Coronary artery (tissue), 2 donors: ENCODE data around the gene TRIM24.
"Not testable (repeated sequence)": the region's sequence is repeated elsewhere in the genome, so short reads cannot be mapped to it uniquely, and the experiment has no call there.

Source experiments
- DNase-seq: peaks from one replicate; pipeline ENCODE4 v3.0.0-alpha.2; 2017; ENCODE audit warnings: low spot score
- H3K27ac ChIP-seq, 2 donors: fragments of 200-600 bp; sonication (generic); one replicate each; pipeline ENCODE4 v1.5.1; 2016 to 2019
- H3K4me3 ChIP-seq: fragments of 200-600 bp; sonication (generic); 2 replicates; pipeline ENCODE4 v1.5.1; 2016; ENCODE audit warnings: mild to moderate bottlenecking, moderate library complexity
- TF ChIP-seq, protein P1 (sequence below): fragments of 200-600 bp; sonication (generic); IDR thresholded peaks from one replicate; pipeline ENCODE4 v1.5.1; 2019; ENCODE audit warnings: antibody characterized with exemption

Gene TRIM24

DNA sequence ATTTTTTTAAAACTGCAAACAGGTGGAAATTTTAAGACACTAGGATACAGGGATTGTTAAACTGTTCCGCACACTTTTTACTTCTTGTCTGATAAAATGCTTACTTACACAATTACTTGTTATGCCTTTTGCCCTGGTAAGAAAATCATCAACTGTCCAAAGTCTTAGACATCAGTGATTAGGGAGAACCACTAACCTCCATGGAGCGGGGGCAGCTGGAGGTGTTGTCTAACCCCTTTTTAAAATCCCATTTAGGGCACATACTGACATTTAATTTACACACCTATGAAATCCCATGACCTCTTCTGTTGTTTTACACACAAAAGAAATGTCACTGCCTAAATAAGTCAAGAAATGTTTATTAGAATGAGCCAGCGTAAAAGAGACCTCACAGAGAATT lies 65.7 kb downstream of the TRIM24 start:
- Histone ChIP-seq H3K4me3 (no peak overlapping the region), H3K27ac (no peak overlapping the region)
- DNase-seq: no peak
- TF ChIP-seq, protein P1, sequence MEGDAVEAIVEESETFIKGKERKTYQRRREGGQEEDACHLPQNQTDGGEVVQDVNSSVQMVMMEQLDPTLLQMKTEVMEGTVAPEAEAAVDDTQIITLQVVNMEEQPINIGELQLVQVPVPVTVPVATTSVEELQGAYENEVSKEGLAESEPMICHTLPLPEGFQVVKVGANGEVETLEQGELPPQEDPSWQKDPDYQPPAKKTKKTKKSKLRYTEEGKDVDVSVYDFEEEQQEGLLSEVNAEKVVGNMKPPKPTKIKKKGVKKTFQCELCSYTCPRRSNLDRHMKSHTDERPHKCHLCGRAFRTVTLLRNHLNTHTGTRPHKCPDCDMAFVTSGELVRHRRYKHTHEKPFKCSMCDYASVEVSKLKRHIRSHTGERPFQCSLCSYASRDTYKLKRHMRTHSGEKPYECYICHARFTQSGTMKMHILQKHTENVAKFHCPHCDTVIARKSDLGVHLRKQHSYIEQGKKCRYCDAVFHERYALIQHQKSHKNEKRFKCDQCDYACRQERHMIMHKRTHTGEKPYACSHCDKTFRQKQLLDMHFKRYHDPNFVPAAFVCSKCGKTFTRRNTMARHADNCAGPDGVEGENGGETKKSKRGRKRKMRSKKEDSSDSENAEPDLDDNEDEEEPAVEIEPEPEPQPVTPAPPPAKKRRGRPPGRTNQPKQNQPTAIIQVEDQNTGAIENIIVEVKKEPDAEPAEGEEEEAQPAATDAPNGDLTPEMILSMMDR: no peak

DNA sequence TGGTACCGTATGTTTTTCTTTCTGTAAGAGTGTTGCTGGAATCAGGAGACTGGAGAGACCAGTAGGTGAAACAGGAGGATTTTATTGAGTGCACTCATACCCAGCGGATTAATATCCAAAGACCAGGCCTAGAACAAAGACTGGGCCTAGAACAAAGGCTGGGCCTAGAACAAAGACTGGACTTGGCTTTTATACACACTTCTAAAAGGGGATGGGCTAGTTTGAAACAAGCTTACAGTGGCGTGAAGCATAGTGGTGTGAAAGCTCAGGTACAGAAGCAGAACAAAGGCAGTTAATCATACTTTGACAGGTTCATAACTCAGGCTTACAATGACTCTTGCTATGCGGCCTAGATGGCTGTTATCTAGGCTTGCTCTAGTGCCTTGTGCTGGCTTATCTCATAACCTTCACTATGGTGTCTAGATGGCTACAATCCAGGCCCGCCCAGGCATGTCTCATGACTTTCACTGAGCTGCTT lies 67.7 kb downstream of the TRIM24 start:
- no peak overlapping the region for H3K27ac ChIP-seq
- DNase-seq: no peak
- H3K4me3 ChIP-seq: no peak overlapping the region
- TF ChIP-seq, protein P1: no peak

DNA sequence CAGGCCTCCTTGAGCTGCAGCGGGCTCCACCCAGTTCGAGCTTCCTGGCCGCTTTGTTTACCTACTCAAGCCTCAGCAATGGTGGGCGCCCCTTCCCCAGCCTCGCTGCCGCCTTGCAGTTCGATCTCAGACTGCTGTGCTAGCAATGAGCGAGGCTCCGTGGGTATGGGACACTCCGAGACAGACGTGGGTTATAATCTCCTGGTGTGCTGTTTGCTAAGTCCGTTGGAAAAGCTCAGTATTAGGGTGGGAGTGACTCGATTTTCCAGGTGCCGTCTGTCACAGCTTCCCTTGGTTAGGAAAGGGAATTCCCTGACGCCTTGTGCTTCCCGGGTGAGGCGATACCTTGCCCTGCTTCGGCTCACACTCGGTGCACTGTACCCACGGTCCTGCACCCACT lies 76.8 kb downstream of the TRIM24 start:
- H3K4me3 ChIP-seq, H3K27ac ChIP-seq, DNase-seq: not testable (repeated sequence)

DNA sequence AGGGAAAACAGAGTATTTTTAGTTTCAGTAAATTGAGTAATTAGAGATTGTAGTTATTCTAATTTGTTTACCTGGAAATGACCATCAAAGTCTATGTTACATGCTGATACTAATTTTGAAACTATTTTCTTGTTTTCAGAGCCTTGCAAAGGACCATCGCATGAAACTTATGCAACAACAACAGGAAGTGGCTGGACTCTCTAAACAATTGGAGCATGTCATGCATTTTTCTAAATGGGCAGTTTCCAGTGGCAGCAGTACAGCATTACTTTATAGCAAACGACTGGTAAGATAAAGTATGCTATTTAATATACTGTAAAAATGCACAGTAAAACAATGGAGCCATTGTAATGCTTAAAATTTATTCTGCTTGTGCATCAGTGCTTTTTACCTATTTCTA lies 78.5 kb downstream of the TRIM24 start:
- DNase-seq: no peak
- no peak overlapping the region for H3K27ac ChIP-seq
- TF ChIP-seq, protein P1: no peak

DNA sequence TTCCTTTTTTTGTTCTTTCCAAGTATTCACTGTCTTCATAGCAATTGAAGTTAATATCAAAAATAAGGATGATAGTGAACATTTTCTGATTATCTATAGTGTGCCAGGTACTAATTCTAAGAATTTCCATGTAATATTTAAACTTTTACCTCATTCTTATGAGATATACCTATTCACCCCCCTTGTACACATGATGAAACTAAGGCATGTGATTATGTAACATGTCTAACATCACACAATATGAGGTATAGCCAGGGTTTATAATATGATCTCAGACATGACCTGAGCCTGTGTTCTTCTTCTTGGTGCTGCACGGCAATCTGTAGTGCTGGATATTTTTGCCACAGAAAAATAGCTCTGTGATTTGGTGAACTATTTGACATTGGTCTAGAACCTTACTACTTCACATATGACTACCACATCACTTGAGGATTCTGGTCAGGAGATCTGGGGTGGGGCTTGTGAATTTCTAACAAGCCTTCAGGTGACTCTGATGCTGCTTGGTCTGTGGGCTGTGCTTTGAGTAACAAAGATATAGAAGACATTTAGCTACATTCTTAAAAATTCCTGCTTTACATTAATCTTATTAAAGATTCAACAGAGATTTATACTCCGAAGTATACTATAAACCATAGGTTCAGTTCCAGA lies 79.1 kb downstream of the TRIM24 start:
- H3K4me3 ChIP-seq: no peak overlapping the region
- H3K27ac ChIP-seq: no peak overlapping the region
- TF ChIP-seq, protein P1: no peak
- DNase-seq: no peak

More for the DNA sequence above, 78.5 kb downstream of the TRIM24 start:
- no peak overlapping the region for H3K4me3 ChIP-seq

DNA sequence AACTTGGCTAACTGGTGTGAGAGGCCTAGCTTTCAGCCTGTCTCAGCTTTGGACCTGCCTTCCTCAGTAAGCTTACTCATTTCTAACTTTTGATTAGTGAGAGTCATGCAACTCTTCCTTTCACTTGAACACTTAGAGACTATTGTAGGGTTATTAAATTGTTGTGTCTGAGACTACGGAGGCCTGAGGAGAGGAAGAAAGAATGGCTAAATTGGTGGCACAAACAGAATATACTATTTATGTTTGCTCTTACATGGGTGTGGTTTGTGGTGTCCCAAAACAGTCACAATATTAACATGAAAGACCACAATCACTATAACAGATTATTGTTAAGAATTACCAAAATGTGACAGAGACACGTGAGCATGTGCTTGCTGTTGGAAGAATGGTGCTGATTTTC lies 82.1 kb downstream of the TRIM24 start:
- TF ChIP-seq, protein P1: no peak
- no peak overlapping the region for H3K27ac ChIP-seq
- DNase-seq: no peak
- H3K4me3 ChIP-seq: no peak overlapping the region

DNA sequence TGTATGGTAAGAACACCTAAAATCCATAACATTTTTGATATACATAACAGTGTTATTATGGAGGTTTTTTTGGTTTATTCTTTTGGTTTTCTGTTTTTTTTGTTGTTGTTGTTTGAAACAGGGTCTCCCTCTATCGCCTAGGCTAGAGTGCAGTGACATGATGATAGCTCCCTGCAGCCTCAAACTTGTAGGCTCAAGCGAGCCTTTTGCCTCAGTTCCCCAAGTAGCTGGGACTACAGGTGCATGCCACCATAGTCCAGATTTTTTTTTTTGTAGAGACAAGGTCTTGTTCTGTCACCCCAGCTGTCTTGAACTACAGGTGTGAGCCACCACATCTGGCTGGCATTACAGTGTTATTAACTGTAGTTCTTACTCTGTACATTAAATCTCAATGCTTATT lies 83.7 kb downstream of the TRIM24 start:
- DNase-seq: no peak
- TF ChIP-seq, protein P1: no peak
- no peak overlapping the region for H3K27ac ChIP-seq
- H3K4me3 ChIP-seq: no peak overlapping the region
